ENCODE measurements around the gene LCN2.

The LCN2 gene

GRCh38 chr9:128145951-128146351, 3.3 kb upstream of the LCN2 start:
- Histone ChIP-seq H3K9ac (ENCODE audit: low read length) (no peak overlapping the region), H3K9me2 (replicated peaks; ENCODE audit: insufficient read depth, low read length) (no peaks in the 10 kb centered on the region), H3F3A (ENCODE audit: insufficient read depth) (no peaks in the 10 kb centered on the region), H3K27me3 (ENCODE audit: low read length) (no peaks in the 10 kb centered on the region), H3K4me3 (ENCODE audit: insufficient read depth, low read length, poor library complexity, severe bottlenecking) (no peak overlapping the region), H3K4me2 (ENCODE audit: low read depth, low read length, poor library complexity, severe bottlenecking) (no peak overlapping the region), H4K20me1 (ENCODE audit: low read depth, low read length) (no peaks in the 10 kb centered on the region), H2AFZ (ENCODE audit: low read depth, low read length, severe bottlenecking) (no peak overlapping the region), H3K36me3 (ENCODE audit: low read length) (no peaks in the 10 kb centered on the region), H3K79me2 (ENCODE audit: insufficient read depth, low read length) (no peaks in the 10 kb centered on the region), H3K9me3 (ENCODE audit: insufficient read depth, low read length) (no peaks in the 10 kb centered on the region), H3K27ac (ENCODE audit: low read depth, low read length) (no peak overlapping the region)
- no peak for TF ChIP-seq EZH2phosphoT487 (conservative IDR thresholded peaks at IDR 0.05; ENCODE audit: low read length)
- TF ChIP-seq, protein P1, sequence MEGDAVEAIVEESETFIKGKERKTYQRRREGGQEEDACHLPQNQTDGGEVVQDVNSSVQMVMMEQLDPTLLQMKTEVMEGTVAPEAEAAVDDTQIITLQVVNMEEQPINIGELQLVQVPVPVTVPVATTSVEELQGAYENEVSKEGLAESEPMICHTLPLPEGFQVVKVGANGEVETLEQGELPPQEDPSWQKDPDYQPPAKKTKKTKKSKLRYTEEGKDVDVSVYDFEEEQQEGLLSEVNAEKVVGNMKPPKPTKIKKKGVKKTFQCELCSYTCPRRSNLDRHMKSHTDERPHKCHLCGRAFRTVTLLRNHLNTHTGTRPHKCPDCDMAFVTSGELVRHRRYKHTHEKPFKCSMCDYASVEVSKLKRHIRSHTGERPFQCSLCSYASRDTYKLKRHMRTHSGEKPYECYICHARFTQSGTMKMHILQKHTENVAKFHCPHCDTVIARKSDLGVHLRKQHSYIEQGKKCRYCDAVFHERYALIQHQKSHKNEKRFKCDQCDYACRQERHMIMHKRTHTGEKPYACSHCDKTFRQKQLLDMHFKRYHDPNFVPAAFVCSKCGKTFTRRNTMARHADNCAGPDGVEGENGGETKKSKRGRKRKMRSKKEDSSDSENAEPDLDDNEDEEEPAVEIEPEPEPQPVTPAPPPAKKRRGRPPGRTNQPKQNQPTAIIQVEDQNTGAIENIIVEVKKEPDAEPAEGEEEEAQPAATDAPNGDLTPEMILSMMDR (IDR thresholded peaks at IDR 0.05; ENCODE audit: insufficient read depth, low read length, poor library complexity, severe bottlenecking), result no peak

DNA sequence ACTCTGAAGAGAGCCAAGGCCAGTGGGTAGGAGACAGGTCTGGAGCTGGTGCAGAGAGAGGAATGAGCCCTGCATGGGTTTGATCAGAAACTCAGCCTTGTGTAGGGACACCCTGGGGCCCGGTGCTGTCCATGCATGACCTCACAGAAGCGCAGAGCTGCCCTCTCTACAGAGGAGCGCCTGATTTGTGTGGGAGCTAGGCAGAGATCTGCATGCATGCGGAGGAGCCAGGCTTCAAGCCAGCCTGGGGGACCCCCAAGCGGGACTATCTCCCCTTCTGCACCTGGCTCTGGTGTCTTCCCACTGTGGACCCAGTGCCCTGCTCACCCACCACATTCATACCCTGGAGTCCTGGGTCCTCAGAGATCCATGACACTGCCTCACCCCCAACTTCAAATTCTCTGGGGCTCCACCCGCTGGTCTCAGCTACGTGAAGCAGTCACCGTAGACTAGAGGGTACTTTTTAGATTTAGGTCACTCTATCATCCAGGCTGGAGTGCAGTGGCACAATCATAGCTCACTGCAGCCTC, 2.6 kb upstream of the LCN2 start:
- H3K36me3 ChIP-seq (ENCODE audit: low read length), result no peaks in the 10 kb centered on the region
- no peak overlapping the region for H3K27ac ChIP-seq (ENCODE audit: low read depth, low read length)
- no peak overlapping the region for H2AFZ ChIP-seq (ENCODE audit: low read depth, low read length, severe bottlenecking)
- no peak overlapping the region for H3K4me3 ChIP-seq (ENCODE audit: insufficient read depth, low read length, poor library complexity, severe bottlenecking)
- H3K9me2 ChIP-seq (replicated peaks; ENCODE audit: insufficient read depth, low read length), result no peaks in the 10 kb centered on the region
- no peak for TF ChIP-seq EZH2phosphoT487 (conservative IDR thresholded peaks at IDR 0.05; ENCODE audit: low read length)
- TF ChIP-seq, protein P1 (IDR thresholded peaks at IDR 0.05; ENCODE audit: insufficient read depth, low read length, poor library complexity, severe bottlenecking), result no peak
- no peak overlapping the region for H3K4me2 ChIP-seq (ENCODE audit: low read depth, low read length, poor library complexity, severe bottlenecking)
- no peaks in the 10 kb centered on the region for H3K79me2 ChIP-seq (ENCODE audit: insufficient read depth, low read length)
- H4K20me1 ChIP-seq (ENCODE audit: low read depth, low read length), result no peaks in the 10 kb centered on the region
- H3K9me3 ChIP-seq (ENCODE audit: insufficient read depth, low read length), result no peaks in the 10 kb centered on the region
- H3F3A ChIP-seq (ENCODE audit: insufficient read depth), result no peaks in the 10 kb centered on the region
- H3K27me3 ChIP-seq (ENCODE audit: low read length), result no peaks in the 10 kb centered on the region
- H3K9ac ChIP-seq (ENCODE audit: low read length), result no peak overlapping the region

DNA sequence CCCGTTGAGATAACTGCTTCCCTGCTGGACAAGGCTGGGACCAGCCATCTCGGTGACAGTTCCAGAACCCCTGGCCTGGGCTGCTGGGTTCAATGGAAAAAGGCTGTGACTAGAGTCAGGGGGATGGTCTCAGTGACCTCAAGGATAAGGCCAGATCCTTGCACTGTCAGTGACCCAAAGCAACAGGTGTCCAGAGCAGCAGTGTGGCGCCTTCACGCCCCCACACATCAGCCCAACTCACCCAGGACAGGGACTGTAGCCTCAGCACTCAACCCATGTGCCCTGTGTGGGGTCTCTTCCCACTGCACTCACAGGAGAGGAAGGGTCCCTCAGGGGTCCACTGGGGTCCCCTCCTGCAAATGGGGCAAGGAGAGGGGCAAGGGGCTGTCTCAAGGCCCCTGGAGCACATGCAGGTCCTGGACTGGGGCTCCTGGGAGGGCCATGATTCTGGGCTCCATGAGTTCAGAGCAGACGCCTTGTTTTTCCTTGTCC, 698 bp upstream of the LCN2 start:
- Histone ChIP-seq H3K79me2 (ENCODE audit: insufficient read depth, low read length) (no peaks in the 10 kb centered on the region), H3K4me3 (ENCODE audit: insufficient read depth, low read length, poor library complexity, severe bottlenecking) (no peak overlapping the region), H3K27me3 (ENCODE audit: low read length) (no peaks in the 10 kb centered on the region), H2AFZ (ENCODE audit: low read depth, low read length, severe bottlenecking) (no peak overlapping the region), H3F3A (ENCODE audit: insufficient read depth) (no peaks in the 10 kb centered on the region), H3K4me2 (ENCODE audit: low read depth, low read length, poor library complexity, severe bottlenecking) (no peak overlapping the region), H3K9ac (ENCODE audit: low read length) (no peak overlapping the region), H3K36me3 (ENCODE audit: low read length) (no peaks in the 10 kb centered on the region), H3K9me2 (replicated peaks; ENCODE audit: insufficient read depth, low read length) (no peaks in the 10 kb centered on the region), H3K9me3 (ENCODE audit: insufficient read depth, low read length) (no peaks in the 10 kb centered on the region), H3K27ac (ENCODE audit: low read depth, low read length) (no peak overlapping the region), H4K20me1 (ENCODE audit: low read depth, low read length) (no peaks in the 10 kb centered on the region)
- TF ChIP-seq, protein P1 (IDR thresholded peaks at IDR 0.05; ENCODE audit: insufficient read depth, low read length, poor library complexity, severe bottlenecking), result no peak
- TF ChIP-seq EZH2phosphoT487 (conservative IDR thresholded peaks at IDR 0.05; ENCODE audit: low read length), result no peak
